IMR-90 (cell line): Measurements from ENCODE around the gene RAB5B.
"Not testable (repeated sequence)": the region's sequence is repeated elsewhere in the genome, so short reads cannot be mapped to it uniquely, and the experiment has no call there.

Source experiments
- CTCF ChIP-seq: conservative IDR thresholded peaks from 2 replicates; pipeline ENCODE4 v1.5.1; 2012; ENCODE audit warnings: mild to moderate bottlenecking, low read depth, low read length, improper control_type of control experiment
- POLR2A ChIP-seq: IDR thresholded peaks from 2 replicates; pipeline ENCODE4 v1.6.1; 2012; ENCODE audit warnings: mild to moderate bottlenecking, low read depth, low read length
- RFX5 ChIP-seq: IDR thresholded peaks from 2 replicates; pipeline ENCODE4 v1.8.0; 2012; ENCODE audit warnings: low read depth, mild to moderate bottlenecking, low read length, moderate library complexity

- TF ChIP-seq CTCF, POLR2A, RFX5: not testable (repeated sequence)
Measured at GRCh38 chr12:56003376-56003775, 29.5 kb downstream of the RAB5B start.
